ENCODE measurements around the gene THY1. TPM values are rescaled to one million over a fixed set of nuclear protein-coding genes. Genes with fewer than 3 reads are reported as not detected.

The THY1 gene
- total and polyA plus RNA-seq, 2 of the 8 experiments (the other 6 are each of a cell fraction or from before 2014, with no cell fraction given), result 286 to 2,479 TPM

GRCh38 chr11:119445379-119445778, 22.4 kb upstream of the THY1 start:
- no peaks in the 10 kb centered on the region for H4K20me1 ChIP-seq (replicated peaks in 1 of 2; ENCODE audit: control insufficient read depth in 1 of 2, insufficient read depth in 2 of 2, low read length in 2 of 2)
- H2BK5ac ChIP-seq (ENCODE audit: low read depth, low read length), result no peak overlapping the region
- H3K9me3 ChIP-seq (ENCODE audit: insufficient read depth in 2 of 2, low read depth in 1 of 2, low read length in 1 of 2), result no peaks in the 10 kb centered on the region
- DNase-seq (ENCODE audit: low read depth in 1 of 2, low spot score in 2 of 2) (no peak), FAIRE-seq (no peak)
- H3K14ac ChIP-seq (ENCODE audit: insufficient read length), result no peak overlapping the region
- H3K23ac ChIP-seq (ENCODE audit: insufficient read length), result no peak overlapping the region
- CTCF ChIA-PET (ENCODE audit: partially characterized antibody), result interaction anchor here (0.6 to 3.6 kb wide), 5 partner anchors 29 to 695 kb away, joined by 3 to 12 read pairs (median 4); no protein-coding TSS in a partner anchor
- H3K79me1 ChIP-seq (ENCODE audit: low read depth, low read length), result no peaks in the 10 kb centered on the region
- no peak overlapping the region for H2AK5ac ChIP-seq (ENCODE audit: low read depth, low read length)
- H3K56ac ChIP-seq (replicated peaks; ENCODE audit: insufficient read length, low read depth, low read length), result no peak overlapping the region
- no peak overlapping the region for H3K27ac ChIP-seq (ENCODE audit: low read depth, low read length)
- TF ChIP-seq SIX5 (IDR thresholded peaks at IDR 0.05; ENCODE audit: low read depth, low read length) (no peak), PHF8 (conservative IDR thresholded peaks at IDR 0.05; ENCODE audit: low read depth, low read length) (no peak), SP2 (IDR thresholded peaks at IDR 0.05; ENCODE audit: low read length) (no peak), TAF7 (optimal IDR thresholded peaks at IDR 0.05; ENCODE audit: borderline replicate concordance, low read depth, low read length) (no peak), RXRA (IDR thresholded peaks at IDR 0.05; ENCODE audit: insufficient read depth, low read depth, low read length) (no peak), CTBP2 (IDR thresholded peaks at IDR 0.05; ENCODE audit: borderline replicate concordance, insufficient read depth, insufficient read length, low read length) (no peak), SUZ12 (IDR thresholded peaks at IDR 0.05; ENCODE audit: low read length) (no peak)
- no peak overlapping the region for H4K8ac ChIP-seq (ENCODE audit: extremely low read depth, insufficient read depth, low read length)
- H2BK120ac ChIP-seq (replicated peaks; ENCODE audit: low read depth, low read length), result no peak overlapping the region
- 90% methylated on average over 11 of the region's 11 CpGs; no CpG with 5 or more reads in 1 of the 2 experiments for WGBS, 2 experiments (ENCODE audit: extremely low coverage in 1 of 2, insufficient coverage in 1 of 2, insufficient read length in 1 of 2, insufficient replicate concordance in 2 of 2, low coverage in 1 of 2, low lambda C conversion rate in 2 of 2, missing lambda C conversion rate in 1 of 2)
- no peak overlapping the region for H3K4me3 ChIP-seq (ENCODE audit: extremely low read depth in 1 of 4, insufficient read depth in 2 of 4, low read depth in 3 of 4, low read length in 4 of 4)
- H2BK12ac ChIP-seq (ENCODE audit: low read depth, low read length), result no peak overlapping the region
- H4K91ac ChIP-seq (replicated peaks; ENCODE audit: insufficient read length, low read length), result no peak overlapping the region
- H4K5ac ChIP-seq (ENCODE audit: insufficient read length, low read depth, low read length), result no peak overlapping the region
- no peaks in the 10 kb centered on the region for H3K36me3 ChIP-seq (ENCODE audit: control insufficient read depth in 2 of 4, insufficient read depth in 4 of 4, low read length in 3 of 4)
- H3K4ac ChIP-seq (replicated peaks; ENCODE audit: insufficient read length, low read depth, low read length), result no peak overlapping the region
- H3K4me1 ChIP-seq (replicated peaks in 1 of 4; ENCODE audit: control insufficient read depth in 3 of 4, insufficient read depth in 4 of 4, low read length in 3 of 4), result peaks cover 0 to 6% (median 1%) of the 10 kb centered on the region in 4 experiments; a peak in 1 of 7 replicates
- H3K9ac ChIP-seq (replicated peaks in 1 of 4; ENCODE audit: extremely low read depth in 1 of 4, low read depth in 3 of 4, low read length in 3 of 4), result no peak overlapping the region
- no peaks in the 10 kb centered on the region for H3K79me2 ChIP-seq (ENCODE audit: control insufficient read depth in 1 of 2, insufficient read depth in 2 of 2, low read length in 2 of 2)
- no peak overlapping the region for H2BK15ac ChIP-seq (ENCODE audit: low read length)
- 0 out of 7 replicates have a peak, but pooled peaks cover 0 to 3% (median 0%) of the 10 kb centered on the region in 4 experiments for H3K27me3 ChIP-seq (replicated peaks in 1 of 4; ENCODE audit: control insufficient read depth in 3 of 4, extremely low read depth in 1 of 4, insufficient read depth in 3 of 4, low read length in 3 of 4)
- H3K18ac ChIP-seq (ENCODE audit: extremely low read depth, low read length), result no peak overlapping the region
- POLR2A ChIA-PET (ENCODE audit: partially characterized antibody), result no interaction called here
- H2BK20ac ChIP-seq (ENCODE audit: low read length), result no peak overlapping the region
- no peak overlapping the region for H2AFZ ChIP-seq (ENCODE audit: low read length)
- no peaks in the 10 kb centered on the region for H3K23me2 ChIP-seq (ENCODE audit: low read depth, low read length)
- H3K4me2 ChIP-seq (ENCODE audit: insufficient read depth in 1 of 2, low read depth in 2 of 2, low read length in 2 of 2), result no peak overlapping the region
